Suprapubic skin (tissue), 4 donors: ENCODE results near the gene EIF2D. TPM values are rescaled to one million over a fixed set of nuclear protein-coding genes. Genes with fewer than 3 reads are reported as not detected.

Experiments
- DNase-seq, 2 donors: peaks; one replicate each; pipeline ENCODE4 v3.0.0-alpha.2; 2019; ENCODE audit warnings: low spot score in 2 of 2
- H3K27ac ChIP-seq: fragments of 200-600 bp; sonication (generic); one replicate; pipeline ENCODE4 v1.5.1; 2019
- H3K27me3 ChIP-seq: fragments of 200-600 bp; sonication (generic); one replicate; pipeline ENCODE4 v1.5.1; 2019
- H3K36me3 ChIP-seq: fragments of 200-600 bp; sonication (generic); one replicate; pipeline ENCODE4 v1.5.1; 2019
- H3K4me1 ChIP-seq: fragments of 200-600 bp; sonication (generic); one replicate; pipeline ENCODE4 v1.5.1; 2019
- H3K4me3 ChIP-seq: fragments of 200-600 bp; sonication (generic); one replicate; pipeline ENCODE4 v1.5.1; 2019; ENCODE audit warnings: mild to moderate bottlenecking
- H3K9me3 ChIP-seq: fragments of 200-600 bp; sonication (generic); one replicate; pipeline ENCODE4 v1.5.1; 2019
- CTCF ChIP-seq, 2 donors: fragments of 200-600 bp in 1 of 2; fragments of 450-650 bp in 1 of 2; sonication (generic) in 1 of 2; IDR thresholded peaks; one replicate each; pipeline ENCODE4 v1.5.1; 2016 to 2019; ENCODE audit warnings: antibody characterized with exemption in 2 of 2, mild to moderate bottlenecking in 1 of 2, moderate library complexity in 1 of 2
- EP300 ChIP-seq: sonication (generic); formaldehyde crosslinking; IDR thresholded peaks from one replicate; pipeline ENCODE4 v1.6.1; 2017; ENCODE audit warnings: antibody characterized with exemption
- POLR2A ChIP-seq, 2 donors: fragments of 450-650 bp; IDR thresholded peaks; one replicate each; pipeline ENCODE4 v1.6.1; 2017; ENCODE audit warnings: antibody characterized with exemption in 2 of 2, mild to moderate bottlenecking in 2 of 2, moderate library complexity in 2 of 2
- POLR2AphosphoS5 ChIP-seq, 3 donors: sonication (generic); formaldehyde crosslinking; IDR thresholded peaks; one replicate each; pipeline ENCODE4 v1.6.1; 2017; ENCODE audit warnings: antibody characterized with exemption in 3 of 3
- WGBS: methylation state at CpG from one replicate; pipeline ENCODE4 v1.1.5; 2018; 5-methylcytosine and 5-hydroxymethylcytosine counted together
- total RNA-seq, 4 donors: library from RNA; depleted of rRNA; stranded (reverse); fragments of >200 nt; gene quantifications; one replicate each; pipeline ENCODE4 v1.1.0, GENCODE V29; 2016

The EIF2D gene
- total RNA-seq, 4 donors from 2014 or later = 55.0 to 69.1 (median 61.1) TPM

- Histone ChIP-seq H3K36me3 (peaks cover 99% of the 10 kb centered on the region), H3K27ac (no peak overlapping the region)
- WGBS = 100% methylated on average over 1 of the region's 1 CpG
Measured at GRCh38 chr1:206596319-206596666, 16.0 kb downstream of the EIF2D start.

GRCh38 chr1:206595581-206596318, 16.5 kb downstream of the EIF2D start:
- Histone ChIP-seq H3K4me3 (no peak overlapping the region), H3K9me3 (no peaks in the 10 kb centered on the region), H3K27ac (no peak overlapping the region), H3K27me3 (no peaks in the 10 kb centered on the region), H3K4me1 (no peaks in the 10 kb centered on the region), H3K36me3 (peaks cover 99% of the 10 kb centered on the region)
- WGBS = 93% methylated on average over 7 of the region's 7 CpGs
- no peak for TF ChIP-seq POLR2AphosphoS5 (IDR thresholded peaks at IDR 0.05)
- TF ChIP-seq POLR2A (IDR thresholded peaks at IDR 0.05) = no peak
- TF ChIP-seq CTCF (IDR thresholded peaks at IDR 0.05) = no peak
- no peak for TF ChIP-seq EP300
- no peak for DNase-seq

More at GRCh38 chr1:206596319-206596666, 16.0 kb downstream of the EIF2D start:
- no peak for DNase-seq
- Histone ChIP-seq H3K9me3 (no peaks in the 10 kb centered on the region), H3K27me3 (no peaks in the 10 kb centered on the region), H3K4me1 (no peaks in the 10 kb centered on the region), H3K4me3 (no peak overlapping the region)
- TF ChIP-seq POLR2AphosphoS5 (IDR thresholded peaks at IDR 0.05) (no peak), CTCF (IDR thresholded peaks at IDR 0.05) (no peak)

GRCh38 chr1:206593351-206593925, 18.8 kb downstream of the EIF2D start:
- no peaks in the 10 kb centered on the region for H3K9me3 ChIP-seq
- H3K36me3 ChIP-seq = peaks cover 85% of the 10 kb centered on the region
- no peak for DNase-seq
- peaks cover 21% of the 10 kb centered on the region for H3K4me1 ChIP-seq
- 92% methylated on average over 7 of the region's 7 CpGs for WGBS
- H3K27me3 ChIP-seq = no peaks in the 10 kb centered on the region
- H3K4me3 ChIP-seq = no peak overlapping the region
- TF ChIP-seq POLR2A (IDR thresholded peaks at IDR 0.05) (no peak), POLR2AphosphoS5 (IDR thresholded peaks at IDR 0.05) (no peak), CTCF (IDR thresholded peaks at IDR 0.05) (no peak), EP300 (no peak)
- H3K27ac ChIP-seq = no peak overlapping the region

- TF ChIP-seq CTCF (IDR thresholded peaks at IDR 0.05) (no peak), POLR2AphosphoS5 (IDR thresholded peaks at IDR 0.05) (no peak), POLR2A (IDR thresholded peaks at IDR 0.05) (no peak), EP300 (no peak)
- Histone ChIP-seq H3K27ac (no peak overlapping the region), H3K4me3 (no peak overlapping the region), H3K4me1 (peaks cover 39% of the 10 kb centered on the region), H3K9me3 (no peaks in the 10 kb centered on the region), H3K27me3 (no peaks in the 10 kb centered on the region), H3K36me3 (peaks cover 85% of the 10 kb centered on the region)
- WGBS = 92% methylated on average over 9 of the region's 9 CpGs
- no peak for DNase-seq
Measured at GRCh38 chr1:206591696-206592095, 20.6 kb downstream of the EIF2D start.

- DNase-seq = no peak
- Histone ChIP-seq H3K36me3 (peaks cover 85% of the 10 kb centered on the region), H3K27me3 (no peaks in the 10 kb centered on the region), H3K9me3 (no peaks in the 10 kb centered on the region), H3K27ac (no peak overlapping the region), H3K4me1 (peaks cover 43% of the 10 kb centered on the region), H3K4me3 (no peak overlapping the region)
- TF ChIP-seq EP300 (no peak), POLR2A (IDR thresholded peaks at IDR 0.05) (no peak)
- 83% methylated on average over 5 of the region's 5 CpGs for WGBS
Measured at GRCh38 chr1:206591226-206591625, 21.0 kb downstream of the EIF2D start.
